Measurements from ENCODE around the gene ADAMTS17. TPM values are rescaled to one million over a fixed set of nuclear protein-coding genes. Genes with fewer than 3 reads are reported as not detected.
"Not testable (repeated sequence)": the region's sequence is repeated elsewhere in the genome, so short reads cannot be mapped to it uniquely, and the experiment has no call there.

ADAMTS17 gene
- total RNA-seq, 1 experiment from 2014 or later, result 4.2 TPM

- ATAC-seq (no peak), DNase-seq (ENCODE audit: low read depth, low spot score) (no peak)
- Histone ChIP-seq H3K9me2 (ENCODE audit: insufficient read depth) (no peaks in the 10 kb centered on the region), H3K36me3 (ENCODE audit: control insufficient read depth in 1 of 2, insufficient read depth in 2 of 2, low read length in 2 of 2) (no peaks in the 10 kb centered on the region), H3K4me3 (replicated peaks in 1 of 2; ENCODE audit: low read depth in 1 of 2, low read length in 2 of 2) (no peak overlapping the region), H3K27me3 (ENCODE audit: insufficient read depth, low read length) (no peaks in the 10 kb centered on the region), H3K4me2 (ENCODE audit: low read length) (no peak overlapping the region), H3K4me1 (ENCODE audit: control insufficient read depth in 1 of 2, insufficient read depth in 2 of 2, low read length in 2 of 2) (no peaks in the 10 kb centered on the region), H3K79me2 (ENCODE audit: insufficient read depth, low read length) (no peaks in the 10 kb centered on the region), H3K9me3 (ENCODE audit: control insufficient read depth in 1 of 2, insufficient read depth in 1 of 2, low read depth in 1 of 2, low read length in 2 of 2) (no peaks in the 10 kb centered on the region), H3K9ac (ENCODE audit: low read length) (no peak overlapping the region), H4K20me1 (ENCODE audit: insufficient read depth) (no peaks in the 10 kb centered on the region), H2AFZ (ENCODE audit: low read depth, low read length, poor library complexity, severe bottlenecking) (no peak overlapping the region), H3K27ac (ENCODE audit: low read depth, low read length) (no peak overlapping the region)
- intact Hi-C loops (cut with micrococcal nuclease), result no loop called here
- ChIA-PET CTCF (no interaction called here), RAD21 (ENCODE audit: low non-redundant PET in 1 of 2, low total read pairs in 2 of 2, uncharacterized antibody in 2 of 2, unreplicated experiment in 2 of 2) (no interaction called here), POLR2A (no interaction called here)
- TF ChIP-seq ATF3 (IDR thresholded peaks at IDR 0.05) (no peak), SP1 (IDR thresholded peaks at IDR 0.05; ENCODE audit: low read depth) (no peak), EGR1 (IDR thresholded peaks at IDR 0.05; ENCODE audit: low read depth) (no peak), JUND (IDR thresholded peaks at IDR 0.05) (no peak), ZFX (IDR thresholded peaks at IDR 0.05) (no peak)
- BruUV-seq (replicated peaks), result no TSS peak
Observed at GRCh38 chr15:100073982-100074381, 267.8 kb downstream of the ADAMTS17 start.

GRCh38 chr15:100066521-100067280 lies 275.1 kb downstream of the ADAMTS17 start:
- BruUV-seq (replicated peaks); H3K27me3 ChIP-seq (ENCODE audit: insufficient read depth, low read length); H3K4me3 ChIP-seq (replicated peaks in 1 of 2; ENCODE audit: low read depth in 1 of 2, low read length in 2 of 2); intact Hi-C loops (cut with micrococcal nuclease); H4K20me1 ChIP-seq (ENCODE audit: insufficient read depth); H3K4me1 ChIP-seq (ENCODE audit: control insufficient read depth in 1 of 2, insufficient read depth in 2 of 2, low read length in 2 of 2); H3K9me3 ChIP-seq (ENCODE audit: control insufficient read depth in 1 of 2, insufficient read depth in 1 of 2, low read depth in 1 of 2, low read length in 2 of 2); CTCF ChIA-PET; POLR2A ChIA-PET; H3K9me2 ChIP-seq (ENCODE audit: insufficient read depth); H3K9ac ChIP-seq (ENCODE audit: low read length); H2AFZ ChIP-seq (ENCODE audit: low read depth, low read length, poor library complexity, severe bottlenecking); RAD21 ChIA-PET (ENCODE audit: low non-redundant PET in 1 of 2, low total read pairs in 2 of 2, uncharacterized antibody in 2 of 2, unreplicated experiment in 2 of 2); ATAC-seq; DNase-seq (ENCODE audit: low read depth, low spot score); H3K79me2 ChIP-seq (ENCODE audit: insufficient read depth, low read length); H3K4me2 ChIP-seq (ENCODE audit: low read length); H3K36me3 ChIP-seq (ENCODE audit: control insufficient read depth in 1 of 2, insufficient read depth in 2 of 2, low read length in 2 of 2); H3K27ac ChIP-seq (ENCODE audit: low read depth, low read length): not testable (repeated sequence)

Measured in HCT116 (cell line).